GM21717 (cell line): ENCODE results near the gene NME1.
"Not testable (repeated sequence)": the region's sequence is repeated elsewhere in the genome, so short reads cannot be mapped to it uniquely, and the experiment has no call there.

Source experiments
- ATAC-seq: cut with Tn5 transposase; IDR thresholded peaks from one replicate; pipeline ENCODE4 v1.9.1; 2021; ENCODE audit warnings: mild to moderate bottlenecking, moderate library complexity; ENCODE audit not compliant: unreplicated experiment

The NME1 gene

GRCh38 chr17:51153210-51154072 is at the start of gene NME1:
NME1 (plus strand) TSS chr17:51153559; CDS start chr17:51155655, 2,096 bp downstream.
- ATAC-seq = peak; percentile 87

- ATAC-seq = no peak
Measured at GRCh38 chr17:51107778-51108177, 45.6 kb upstream of the NME1 start.

- not testable (repeated sequence) for ATAC-seq
Measured at GRCh38 chr17:51112303-51113222, 40.8 kb upstream of the NME1 start.

GRCh38 chr17:51115179-51115578 is 38.2 kb upstream of the NME1 start:
- ATAC-seq = no peak

GRCh38 chr17:51118330-51119195 is 34.8 kb upstream of the NME1 start:
- no peak for ATAC-seq

- peak; percentile 24 for ATAC-seq
Measured at GRCh38 chr17:51119415-51120356, 33.7 kb upstream of the NME1 start.

GRCh38 chr17:51120357-51120738 is 33.0 kb upstream of the NME1 start:
- peak; percentile 27 for ATAC-seq

- ATAC-seq = peak; percentile 60
Measured at GRCh38 chr17:51120739-51121619, 32.4 kb upstream of the NME1 start, which contains the start of gene SPAG9. SPAG9 (minus strand) TSS chr17:51120868; CDS start chr17:51120656, 212 bp downstream.

GRCh38 chr17:51121620-51122472 is 31.5 kb upstream of the NME1 start:
- peak; percentile 36 for ATAC-seq

GRCh38 chr17:51122473-51123115 is 30.8 kb upstream of the NME1 start:
- ATAC-seq = not testable (repeated sequence)

- ATAC-seq = no peak
Measured at GRCh38 chr17:51124640-51125503, 28.5 kb upstream of the NME1 start.

GRCh38 chr17:51128076-51128475 is 25.3 kb upstream of the NME1 start:
- ATAC-seq = no peak

GRCh38 chr17:51132964-51133319 is 20.4 kb upstream of the NME1 start:
- ATAC-seq = peak; percentile 57

GRCh38 chr17:51133365-51133764 is 20.0 kb upstream of the NME1 start:
- peak; percentile 15 for ATAC-seq

- ATAC-seq = no peak
Measured at GRCh38 chr17:51135956-51136355, 17.4 kb upstream of the NME1 start.

- ATAC-seq = no peak
Measured at GRCh38 chr17:51142597-51142996, 10.8 kb upstream of the NME1 start.
